PC-3 (cell line): Measurements from ENCODE around the gene CEBPA. TPM values are rescaled to one million over a fixed set of nuclear protein-coding genes. Genes with fewer than 3 reads are reported as not detected.

Experiments used
- ATAC-seq: fragments of 200-7000 bp; cut with Tn5 transposase; 2 replicates; pipeline ENCODE4 v1.9.1; 2020; ENCODE audit warnings: mild to moderate bottlenecking, moderate library complexity
- BruUV-seq: library from RNA; stranded (reverse); fragments of 400-500 nt; replicated peaks from 2 replicates; lab custom pipeline; 2021; lab: Mats Ljungman, UMichigan
- CTCF ChIA-PET: fragments of 300-600 bp; sonication (Branson Sonifier 250); formaldehyde crosslinking; loops from one replicate; lab custom pipeline; 2022; ENCODE audit warnings: antibody characterized with exemption; lab: Charles Lee
- POLR2A ChIA-PET: fragments of 300-600 bp; sonication (Branson Sonifier 250); formaldehyde crosslinking; loops from one replicate; lab custom pipeline; 2022; ENCODE audit warnings: antibody characterized with exemption; ENCODE audit not compliant: unreplicated experiment; lab: Charles Lee
- DNase-seq: peaks from one replicate; pipeline ENCODE4 v3.0.0-alpha.2; 2015
- H2AFZ ChIP-seq: fragments of 300-600 bp; sonication (generic); 2 replicates; pipeline ENCODE4 v1.6.0; 2016; ENCODE audit warnings: antibody characterized with exemption, low read length
- H3F3A ChIP-seq: fragments of 300-600 bp; sonication (generic); one replicate; pipeline ENCODE4 v1.6.0; 2017; ENCODE audit warnings: antibody characterized with exemption, low read length, control low read depth, mild to moderate bottlenecking; ENCODE audit not compliant: unreplicated experiment
- H3K27ac ChIP-seq: fragments of 300-600 bp; sonication (generic); 2 replicates; pipeline ENCODE4 v1.5.1; 2016; ENCODE audit warnings: mild to moderate bottlenecking, low read length
- H3K27me3 ChIP-seq: fragments of 300-600 bp; sonication (generic); 2 replicates; pipeline ENCODE4 v1.6.1; 2016; ENCODE audit warnings: low read length, mixed read lengths
- H3K36me3 ChIP-seq: fragments of 300-600 bp; sonication (generic); 2 replicates; pipeline ENCODE4 v1.6.1; 2016; ENCODE audit warnings: low read depth, mixed run types, low read length, mixed read lengths
- H3K4me1 ChIP-seq: fragments of 300-600 bp; sonication (generic); 2 replicates; pipeline ENCODE4 v1.5.1; 2016; ENCODE audit warnings: low read length; ENCODE audit not compliant: insufficient read depth
- H3K4me2 ChIP-seq: fragments of 300-600 bp; sonication (generic); 2 replicates; pipeline ENCODE4 v1.6.0; 2016; ENCODE audit warnings: low read length
- H3K4me3 ChIP-seq: fragments of 300-600 bp; sonication (generic); 2 replicates; pipeline ENCODE4 v1.5.1; 2016; ENCODE audit warnings: mild to moderate bottlenecking, low read length, mixed read lengths
- H3K79me2 ChIP-seq: fragments of 300-600 bp; sonication (generic); 2 replicates; pipeline ENCODE4 v1.6.1; 2017; ENCODE audit warnings: low read length, mixed read lengths
- H3K9ac ChIP-seq: fragments of 300-600 bp; sonication (generic); 2 replicates; pipeline ENCODE4 v1.6.0; 2016; ENCODE audit warnings: mild to moderate bottlenecking, low read length
- H3K9me2 ChIP-seq: fragments of 300-600 bp; sonication (generic); replicated peaks from 2 replicates; pipeline ENCODE4 v1.6.1; 2016; ENCODE audit warnings: mixed run types, low read length, mixed read lengths
- H3K9me3 ChIP-seq: fragments of 300-600 bp; sonication (generic); 2 replicates; pipeline ENCODE4 v1.6.1; 2016; ENCODE audit warnings: low read length, mixed read lengths
- H4K20me1 ChIP-seq: fragments of 300-600 bp; sonication (generic); 2 replicates; pipeline ENCODE4 v1.6.1; 2016; ENCODE audit warnings: low read length, mixed read lengths
- EZH2 ChIP-seq: fragments of 300-600 bp; sonication (generic); IDR thresholded peaks from one replicate; pipeline ENCODE4 v1.6.1; 2017; ENCODE audit warnings: antibody characterized with exemption, mild to moderate bottlenecking, low read length; ENCODE audit not compliant: unreplicated experiment
- EZH2phosphoT487 ChIP-seq: fragments of 300-600 bp; sonication (generic); IDR thresholded peaks from 2 replicates; pipeline ENCODE4 v1.6.1; 2018; ENCODE audit warnings: mild to moderate bottlenecking, antibody characterized with exemption, low read length, borderline replicate concordance
- intact Hi-C: fragments of 100-400 bp; cut with micrococcal nuclease; formaldehyde crosslinking; loops from 2 replicates; pipeline ENCODE4 v1.9.0; 2023
- total RNA-seq: library from RNA; depleted of rRNA; stranded (reverse); fragments of >200 nt; gene quantifications from 2 replicates; pipeline ENCODE4 v1.2.3, GENCODE V29; 2014
- TF ChIP-seq, protein P1 (sequence below): fragments of 300-600 bp; sonication (generic); conservative IDR thresholded peaks from 2 replicates; pipeline ENCODE4 v1.5.1; 2017; ENCODE audit warnings: antibody characterized with exemption, low read depth, mild to moderate bottlenecking, low read length

The CEBPA gene
- total RNA-seq, 1 experiment from 2014 or later: 2.9 TPM

DNA sequence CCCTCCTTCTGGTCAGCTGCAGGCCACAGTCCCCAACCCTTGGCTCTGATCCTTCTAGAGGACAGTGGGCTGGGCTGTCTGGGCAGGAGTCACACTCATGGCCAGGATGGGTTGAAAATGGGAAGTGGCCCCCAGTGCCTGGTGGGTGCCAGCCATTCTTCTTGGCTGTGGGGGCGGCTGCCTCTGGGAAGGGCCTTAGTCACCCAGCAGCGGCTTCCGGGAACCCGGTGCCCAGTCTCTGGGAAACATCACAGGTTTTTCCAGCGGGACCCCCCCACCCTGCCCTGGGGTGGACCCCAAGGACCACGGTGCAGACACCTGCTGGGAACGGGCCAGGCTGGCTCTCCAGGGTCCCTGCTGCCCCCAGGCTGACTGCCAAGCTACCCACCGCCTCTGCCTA lies 49.4 kb downstream of the CEBPA start:
- H3K79me2 ChIP-seq: no peaks in the 10 kb centered on the region
- H3K4me1 ChIP-seq: no peaks in the 10 kb centered on the region
- no peak for TF ChIP-seq EZH2
- TF ChIP-seq, protein P1, sequence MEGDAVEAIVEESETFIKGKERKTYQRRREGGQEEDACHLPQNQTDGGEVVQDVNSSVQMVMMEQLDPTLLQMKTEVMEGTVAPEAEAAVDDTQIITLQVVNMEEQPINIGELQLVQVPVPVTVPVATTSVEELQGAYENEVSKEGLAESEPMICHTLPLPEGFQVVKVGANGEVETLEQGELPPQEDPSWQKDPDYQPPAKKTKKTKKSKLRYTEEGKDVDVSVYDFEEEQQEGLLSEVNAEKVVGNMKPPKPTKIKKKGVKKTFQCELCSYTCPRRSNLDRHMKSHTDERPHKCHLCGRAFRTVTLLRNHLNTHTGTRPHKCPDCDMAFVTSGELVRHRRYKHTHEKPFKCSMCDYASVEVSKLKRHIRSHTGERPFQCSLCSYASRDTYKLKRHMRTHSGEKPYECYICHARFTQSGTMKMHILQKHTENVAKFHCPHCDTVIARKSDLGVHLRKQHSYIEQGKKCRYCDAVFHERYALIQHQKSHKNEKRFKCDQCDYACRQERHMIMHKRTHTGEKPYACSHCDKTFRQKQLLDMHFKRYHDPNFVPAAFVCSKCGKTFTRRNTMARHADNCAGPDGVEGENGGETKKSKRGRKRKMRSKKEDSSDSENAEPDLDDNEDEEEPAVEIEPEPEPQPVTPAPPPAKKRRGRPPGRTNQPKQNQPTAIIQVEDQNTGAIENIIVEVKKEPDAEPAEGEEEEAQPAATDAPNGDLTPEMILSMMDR: no peak
- no peak for TF ChIP-seq EZH2phosphoT487
- no peak for DNase-seq
- H3K4me2 ChIP-seq: no peak overlapping the region
- no peaks in the 10 kb centered on the region for H3K27me3 ChIP-seq
- H3K4me3 ChIP-seq: no peak overlapping the region
- no peaks in the 10 kb centered on the region for H3K36me3 ChIP-seq
- no TSS peak for BruUV-seq
- intact Hi-C loops: no loop called here
- H3K9ac ChIP-seq: no peak overlapping the region
- H3K27ac ChIP-seq: no peak overlapping the region
- no peak for ATAC-seq
- H3K9me3 ChIP-seq: no peaks in the 10 kb centered on the region
- H4K20me1 ChIP-seq: no peaks in the 10 kb centered on the region
- H3K9me2 ChIP-seq: no peaks in the 10 kb centered on the region
- no peaks in the 10 kb centered on the region for H3F3A ChIP-seq
- CTCF ChIA-PET: no interaction called here
- H2AFZ ChIP-seq: no peak overlapping the region
- POLR2A ChIA-PET: no interaction called here

DNA sequence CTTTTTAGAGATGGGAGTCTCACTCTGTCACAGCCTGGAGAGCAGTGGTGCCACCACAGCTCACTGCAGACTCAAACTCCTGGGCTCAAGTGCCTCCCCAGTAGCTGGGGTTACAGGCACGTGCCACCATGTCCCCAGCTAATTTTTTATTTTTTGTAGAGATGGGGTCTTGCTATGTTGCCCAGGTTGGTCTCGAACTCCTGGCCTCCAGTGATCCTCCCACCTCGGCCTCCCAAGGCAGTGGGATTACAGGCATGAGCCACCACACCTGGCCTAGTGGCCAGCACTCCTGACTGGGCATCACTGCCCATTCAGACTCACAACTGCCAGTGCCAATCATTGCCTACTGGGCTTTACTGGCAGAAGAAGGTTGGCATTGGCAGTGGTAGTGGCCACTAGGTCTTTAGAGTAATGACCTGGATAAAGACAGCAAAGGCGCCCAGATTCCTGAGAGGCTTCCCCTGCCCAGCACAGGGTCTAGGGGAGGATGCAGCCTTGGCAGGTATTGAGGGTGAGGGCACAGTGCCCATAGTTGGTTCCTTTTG lies 49.8 kb downstream of the CEBPA start:
- Histone ChIP-seq H3K27me3 (no peaks in the 10 kb centered on the region), H2AFZ (no peak overlapping the region), H3K79me2 (no peaks in the 10 kb centered on the region), H3K4me3 (no peak overlapping the region), H3K9ac (no peak overlapping the region), H3K4me2 (no peak overlapping the region), H4K20me1 (no peaks in the 10 kb centered on the region), H3K9me3 (no peaks in the 10 kb centered on the region), H3K27ac (no peak overlapping the region), H3K4me1 (no peaks in the 10 kb centered on the region), H3K9me2 (no peaks in the 10 kb centered on the region), H3K36me3 (no peaks in the 10 kb centered on the region), H3F3A (no peaks in the 10 kb centered on the region)
- BruUV-seq: no TSS peak
- ChIA-PET CTCF (no interaction called here), POLR2A (no interaction called here)
- intact Hi-C loops: no loop called here
- TF ChIP-seq EZH2phosphoT487 (no peak), EZH2 (no peak)
- TF ChIP-seq, protein P1: no peak
- DNase-seq (no peak), ATAC-seq (no peak)

DNA sequence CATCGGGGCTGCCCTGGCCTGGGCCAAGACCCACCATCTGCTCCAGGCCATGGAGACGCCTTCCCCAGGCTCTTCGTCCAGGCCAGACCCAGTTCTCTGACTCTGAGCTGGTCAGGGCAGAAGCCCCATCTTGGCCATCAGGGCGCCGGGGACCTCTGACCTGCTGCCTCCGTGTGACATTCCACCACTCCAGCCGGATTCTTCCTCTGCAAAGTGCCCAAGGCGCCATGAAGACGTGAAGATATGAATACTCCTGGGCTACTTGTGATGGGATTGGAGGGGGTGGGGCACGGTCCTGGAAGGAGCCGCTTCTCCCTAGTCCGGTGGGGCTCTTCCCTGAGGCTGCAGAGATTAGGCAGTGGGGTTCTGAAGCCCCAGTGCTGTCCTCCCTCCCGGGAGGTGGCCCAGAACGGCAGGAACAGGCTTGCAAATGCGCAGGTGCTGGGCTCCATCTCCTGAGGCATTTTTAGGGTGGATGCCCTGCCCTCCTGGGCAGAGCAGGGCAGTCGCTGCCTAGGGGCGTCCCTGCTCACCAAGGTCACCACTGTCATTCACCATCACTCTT lies 50.7 kb downstream of the CEBPA start:
- Histone ChIP-seq H3K79me2 (no peaks in the 10 kb centered on the region), H3K4me1 (no peaks in the 10 kb centered on the region), H4K20me1 (no peaks in the 10 kb centered on the region), H3K27ac (no peak overlapping the region), H3K9ac (no peak overlapping the region), H3F3A (no peaks in the 10 kb centered on the region), H3K27me3 (no peaks in the 10 kb centered on the region), H3K36me3 (no peaks in the 10 kb centered on the region), H3K4me3 (no peak overlapping the region), H3K9me2 (no peaks in the 10 kb centered on the region), H2AFZ (no peak overlapping the region), H3K4me2 (no peak overlapping the region), H3K9me3 (no peaks in the 10 kb centered on the region)
- TF ChIP-seq EZH2 (no peak), EZH2phosphoT487 (no peak)
- TF ChIP-seq, protein P1: no peak
- ATAC-seq: no peak
- CTCF ChIA-PET: no interaction called here
- BruUV-seq: no TSS peak
- POLR2A ChIA-PET: no interaction called here
- intact Hi-C loops: no loop called here
- no peak for DNase-seq
